Stomach (tissue), 9 donors: ENCODE measurements around the gene IGF1R. TPM values are rescaled to one million over a fixed set of nuclear protein-coding genes. Genes with fewer than 3 reads are reported as not detected.
A peak's percentile ranks its signal among the peaks of the same experiment; 100 is the strongest.

ENCODE experiments used
- DNase-seq, 2 donors: peaks; one replicate each; pipeline versions ENCODE4 v3.0.0 to v3.0.0-alpha.2; 2013 to 2019
- H3K27ac ChIP-seq, 5 donors: fragments of 200-600 bp in 4 of 5; sonication (generic) in 4 of 5; one replicate each; pipeline ENCODE4 v1.5.1; 2013 to 2019; ENCODE audit warnings: mild to moderate bottlenecking in 1 of 5, moderate library complexity in 1 of 5
- H3K27me3 ChIP-seq, 3 donors: fragments of 200-600 bp; sonication (generic); one replicate each; pipeline ENCODE4 v1.5.1; 2017 to 2019; ENCODE audit warnings: mixed run types in 1 of 3
- H3K36me3 ChIP-seq, 4 donors: fragments of 200-600 bp; sonication (generic); 1 replicate in 3 of 4; 2 replicates in 1 of 4; pipeline ENCODE4 v1.5.1; 2016 to 2019
- H3K4me1 ChIP-seq, 4 donors: fragments of 200-600 bp; sonication (generic); one replicate each; pipeline ENCODE4 v1.5.1; 2016 to 2019
- H3K4me3 ChIP-seq, 4 donors: fragments of 200-600 bp; sonication (generic) in 3 of 4; one replicate each; pipeline ENCODE4 v1.5.1; 2016 to 2019; ENCODE audit warnings: mild to moderate bottlenecking in 1 of 4
- H3K9me3 ChIP-seq, 4 donors: fragments of 200-600 bp; sonication (generic); one replicate each; pipeline ENCODE4 v1.5.1; 2016 to 2019
- EP300 ChIP-seq: sonication (generic); formaldehyde crosslinking; IDR thresholded peaks from one replicate; pipeline ENCODE4 v1.6.1; 2017; ENCODE audit warnings: antibody characterized with exemption
- POLR2A ChIP-seq, 4 donors: fragments of 450-650 bp; IDR thresholded peaks; one replicate each; pipeline ENCODE4 v1.6.1; 2016; ENCODE audit warnings: antibody characterized with exemption in 4 of 4, control low read depth in 2 of 4, mild to moderate bottlenecking in 1 of 4, moderate library complexity in 1 of 4
- POLR2AphosphoS5 ChIP-seq, 3 donors: sonication (generic); formaldehyde crosslinking; IDR thresholded peaks; one replicate each; pipeline ENCODE4 v1.6.1; 2016; ENCODE audit warnings: antibody characterized with exemption in 3 of 3
- WGBS, 5 donors: extraction: QIAGEN DNeasy Blood & Tissue Kit in 3 of 5; methylation state at CpG; one replicate each; pipeline versions ENCODE4 v1.1.5 to v1.1.7; 2013 to 2018; 5-methylcytosine and 5-hydroxymethylcytosine counted together
- intact Hi-C: fragments of 100-400 bp; cut with DNase I; formaldehyde crosslinking; loops from one replicate; pipeline ENCODE4 v1.15.1; 2023; ENCODE audit warnings: low total_unique reads
- polyA plus RNA-seq, 3 donors: library from polyadenylated mRNA; stranded (reverse); fragments of 200-250 nt; gene quantifications; one replicate each; pipeline ENCODE4 v1.2.3, GENCODE V29; 2013
- total RNA-seq, 5 donors: library from RNA; depleted of rRNA; stranded (reverse); fragments of >200 nt; gene quantifications; one replicate each; pipeline versions ENCODE4 v1.1.0 to v1.2.3, GENCODE V29; 2014 to 2016
- TF ChIP-seq, protein P1 (sequence below), 7 experiments: fragments of 450-650 bp in 4 of 7; fragments of 200-600 bp in 3 of 7; sonication (generic) in 3 of 7; IDR thresholded peaks; one replicate each; pipeline ENCODE4 v1.5.1; 2016 to 2019; ENCODE audit warnings: antibody characterized with exemption in 7 of 7, control low read depth in 2 of 7, mild to moderate bottlenecking in 1 of 7
- donor health status: healthy with polysubstance abuse.
- donor health status: Bipolar disorder and iron deficiency.
- donor health status: healthy.

Gene IGF1R
- total and polyA plus RNA-seq, 8 donors: 2.3 to 131 (median 42.8) TPM

- Histone ChIP-seq H3K4me1 (peaks cover 35 to 83% (median 56%) of the 10 kb centered on the region in 4 donors), H3K4me3 (no peak overlapping the region)
- 35 to 57% (median 54%) methylated on average over 10 of the region's 10 CpGs for WGBS, 5 donors
Measured at GRCh38 chr15:98668566-98669308, 20.4 kb downstream of the IGF1R start.

GRCh38 chr15:98669638-98670037 is 21.3 kb downstream of the IGF1R start:
- Histone ChIP-seq H3K36me3 (no peaks in the 10 kb centered on the region), H3K27ac (peak overlapping the region in 2 of 5 donors; percentile 14 to 18), H3K4me3 (no peak overlapping the region), H3K4me1 (peaks cover 42 to 82% (median 55%) of the 10 kb centered on the region in 4 donors), H3K9me3 (no peaks in the 10 kb centered on the region), H3K27me3 (no peaks in the 10 kb centered on the region)
- no peak for TF ChIP-seq POLR2AphosphoS5 (IDR thresholded peaks at IDR 0.05)
- TF ChIP-seq EP300: no peak
- 76 to 95% (median 84%) methylated on average over 4 to 7 of the region's 7 CpGs for WGBS, 5 donors
- intact Hi-C loops: loop anchor here (10.0 kb wide), 1 partner anchor 75 kb away; no protein-coding TSS in a partner anchor
- DNase-seq: no peak

More at GRCh38 chr15:98668566-98669308, 20.4 kb downstream of the IGF1R start:
- H3K27ac ChIP-seq: peak overlapping the region in 2 of 5 donors; percentile 4 to 18
- DNase-seq: no peak
- no peaks in the 10 kb centered on the region for H3K9me3 ChIP-seq
- no peaks in the 10 kb centered on the region for H3K27me3 ChIP-seq
- TF ChIP-seq, protein P1, sequence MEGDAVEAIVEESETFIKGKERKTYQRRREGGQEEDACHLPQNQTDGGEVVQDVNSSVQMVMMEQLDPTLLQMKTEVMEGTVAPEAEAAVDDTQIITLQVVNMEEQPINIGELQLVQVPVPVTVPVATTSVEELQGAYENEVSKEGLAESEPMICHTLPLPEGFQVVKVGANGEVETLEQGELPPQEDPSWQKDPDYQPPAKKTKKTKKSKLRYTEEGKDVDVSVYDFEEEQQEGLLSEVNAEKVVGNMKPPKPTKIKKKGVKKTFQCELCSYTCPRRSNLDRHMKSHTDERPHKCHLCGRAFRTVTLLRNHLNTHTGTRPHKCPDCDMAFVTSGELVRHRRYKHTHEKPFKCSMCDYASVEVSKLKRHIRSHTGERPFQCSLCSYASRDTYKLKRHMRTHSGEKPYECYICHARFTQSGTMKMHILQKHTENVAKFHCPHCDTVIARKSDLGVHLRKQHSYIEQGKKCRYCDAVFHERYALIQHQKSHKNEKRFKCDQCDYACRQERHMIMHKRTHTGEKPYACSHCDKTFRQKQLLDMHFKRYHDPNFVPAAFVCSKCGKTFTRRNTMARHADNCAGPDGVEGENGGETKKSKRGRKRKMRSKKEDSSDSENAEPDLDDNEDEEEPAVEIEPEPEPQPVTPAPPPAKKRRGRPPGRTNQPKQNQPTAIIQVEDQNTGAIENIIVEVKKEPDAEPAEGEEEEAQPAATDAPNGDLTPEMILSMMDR (IDR thresholded peaks at IDR 0.05): no peak
- TF ChIP-seq POLR2AphosphoS5 (IDR thresholded peaks at IDR 0.05) (no peak), POLR2A (IDR thresholded peaks at IDR 0.05) (no peak), EP300 (no peak)
- no peaks in the 10 kb centered on the region for H3K36me3 ChIP-seq
- intact Hi-C loops: no loop called here

DNA sequence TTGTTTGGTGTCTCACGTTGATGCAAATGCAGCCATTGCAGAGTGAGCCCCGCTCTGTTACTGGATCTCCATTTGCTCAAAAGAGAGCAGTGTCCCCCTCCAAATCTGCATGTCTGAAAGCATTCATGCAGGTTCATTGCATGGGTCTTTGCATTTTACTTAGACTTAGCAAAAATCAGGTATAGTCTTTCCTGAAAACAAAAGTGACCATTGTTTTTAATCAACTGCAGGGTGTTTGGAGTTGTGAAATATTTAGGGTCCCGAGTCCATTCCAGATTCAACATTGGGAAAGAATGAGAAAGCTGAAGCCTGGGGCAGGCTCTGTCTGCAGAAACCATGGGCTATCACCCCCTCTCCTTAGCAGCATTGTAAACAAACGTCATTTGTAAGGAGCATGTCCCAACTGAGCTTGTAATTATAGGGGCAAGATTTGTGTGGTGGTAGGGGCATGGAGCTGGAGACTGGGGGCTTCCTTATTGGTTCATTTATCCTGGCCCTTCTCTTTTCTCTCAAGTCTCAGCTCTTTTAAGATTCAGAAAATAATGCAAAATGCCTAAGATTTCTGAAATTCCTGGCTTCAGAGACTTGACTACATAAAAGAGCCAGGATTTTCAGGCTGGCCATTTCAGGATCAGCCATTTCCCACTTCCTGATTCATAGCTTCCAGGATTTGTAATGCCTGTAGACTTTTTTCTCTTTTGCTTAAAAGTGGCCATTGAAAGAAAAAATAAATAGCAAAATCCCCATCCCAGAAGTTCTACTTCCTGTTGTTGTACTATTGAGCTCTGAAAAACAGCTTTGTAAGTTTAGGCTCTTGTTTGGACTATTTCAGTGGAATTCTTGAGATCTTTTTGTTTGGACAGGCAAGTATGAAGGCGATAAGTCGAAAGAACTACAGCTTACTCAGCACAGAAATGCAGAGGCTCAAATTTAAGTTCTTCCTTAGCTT is 23.0 kb downstream of the IGF1R start:
- intact Hi-C loops: loop anchor here (10.0 kb wide), 1 partner anchor 73 kb away; no protein-coding TSS in a partner anchor
- H3K4me1 ChIP-seq: peaks cover 42 to 87% (median 64%) of the 10 kb centered on the region in 4 donors
- WGBS, 5 donors: 33 to 45% (median 36%) methylated on average over 6 of the region's 6 CpGs
- DNase-seq: peak in 1 of 2 donors; percentile 56
- no peaks in the 10 kb centered on the region for H3K27me3 ChIP-seq
- peak overlapping the region; percentile 48 to 78 (median 72) for H3K27ac ChIP-seq
- H3K36me3 ChIP-seq: no peaks in the 10 kb centered on the region
- no peak for TF ChIP-seq POLR2AphosphoS5 (IDR thresholded peaks at IDR 0.05)
- TF ChIP-seq, protein P1 (IDR thresholded peaks at IDR 0.05): no peak
- TF ChIP-seq EP300: no peak
- no peak for TF ChIP-seq POLR2A (IDR thresholded peaks at IDR 0.05)
- no peaks in the 10 kb centered on the region for H3K9me3 ChIP-seq
- no peak overlapping the region for H3K4me3 ChIP-seq

- no peaks in the 10 kb centered on the region for H3K9me3 ChIP-seq
- no peaks in the 10 kb centered on the region for H3K27me3 ChIP-seq
- H3K36me3 ChIP-seq: no peaks in the 10 kb centered on the region
- TF ChIP-seq, protein P1 (IDR thresholded peaks at IDR 0.05): no peak
- no peak for TF ChIP-seq POLR2A (IDR thresholded peaks at IDR 0.05)
- TF ChIP-seq POLR2AphosphoS5 (IDR thresholded peaks at IDR 0.05): no peak
- no peak for TF ChIP-seq EP300
- intact Hi-C loops: loop anchor here (10.0 kb wide), 1 partner anchor 72 kb away; no protein-coding TSS in a partner anchor
- H3K27ac ChIP-seq: peak overlapping the region in 4 of 5 donors; percentile 40 to 78 (median 52)
- H3K4me3 ChIP-seq: no peak overlapping the region
- peaks cover 33 to 92% (median 65%) of the 10 kb centered on the region in 4 donors for H3K4me1 ChIP-seq
- 64 to 80% (median 75%) methylated on average over 4 of the region's 4 CpGs for WGBS, 5 donors
- DNase-seq: no peak
Measured at GRCh38 chr15:98673133-98673532, 24.8 kb downstream of the IGF1R start.
